Stimulated activated CD8-positive, alpha-beta memory T cell treated with anti-CD3 and anti-CD28 coated beads, Interleukin-7, amount 100 ng/mL, for 48 hours (primary cell): ENCODE results near the gene EXOC3.
A peak's percentile ranks its signal among the peaks of the same experiment; 100 is the strongest.

Source experiments
- DNase-seq, 2 donors: peaks; one replicate each; pipeline ENCODE4 v3.0.0-alpha.2; 2020; ENCODE audit warnings: low read depth in 1 of 2; ENCODE audit errors: extremely low read depth in 1 of 2

EXOC3 gene

DNA sequence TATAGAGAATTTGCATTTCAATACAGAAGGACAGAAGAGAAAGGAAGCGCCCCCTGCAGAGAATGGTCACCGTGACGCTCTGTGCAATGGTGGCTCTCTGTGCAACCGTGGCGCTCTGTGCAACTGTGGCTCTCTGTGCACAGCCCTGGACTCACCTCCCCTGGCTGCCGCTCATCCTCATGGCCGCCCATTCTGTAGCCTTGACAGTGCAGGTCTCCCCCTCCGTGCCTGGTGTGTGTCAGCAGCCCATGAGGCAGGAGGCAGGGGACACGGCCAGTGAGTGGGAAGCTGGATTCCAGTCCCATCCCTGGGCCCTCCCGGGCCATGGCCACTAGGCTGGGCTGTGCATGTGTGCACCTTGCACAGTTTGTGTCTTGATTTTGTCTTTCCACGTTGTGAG lies 12.0 kb downstream of the EXOC3 start:
- no peak for DNase-seq

GRCh38 chr5:455806-456205 lies 12.8 kb downstream of the EXOC3 start:
- no peak for DNase-seq

DNA sequence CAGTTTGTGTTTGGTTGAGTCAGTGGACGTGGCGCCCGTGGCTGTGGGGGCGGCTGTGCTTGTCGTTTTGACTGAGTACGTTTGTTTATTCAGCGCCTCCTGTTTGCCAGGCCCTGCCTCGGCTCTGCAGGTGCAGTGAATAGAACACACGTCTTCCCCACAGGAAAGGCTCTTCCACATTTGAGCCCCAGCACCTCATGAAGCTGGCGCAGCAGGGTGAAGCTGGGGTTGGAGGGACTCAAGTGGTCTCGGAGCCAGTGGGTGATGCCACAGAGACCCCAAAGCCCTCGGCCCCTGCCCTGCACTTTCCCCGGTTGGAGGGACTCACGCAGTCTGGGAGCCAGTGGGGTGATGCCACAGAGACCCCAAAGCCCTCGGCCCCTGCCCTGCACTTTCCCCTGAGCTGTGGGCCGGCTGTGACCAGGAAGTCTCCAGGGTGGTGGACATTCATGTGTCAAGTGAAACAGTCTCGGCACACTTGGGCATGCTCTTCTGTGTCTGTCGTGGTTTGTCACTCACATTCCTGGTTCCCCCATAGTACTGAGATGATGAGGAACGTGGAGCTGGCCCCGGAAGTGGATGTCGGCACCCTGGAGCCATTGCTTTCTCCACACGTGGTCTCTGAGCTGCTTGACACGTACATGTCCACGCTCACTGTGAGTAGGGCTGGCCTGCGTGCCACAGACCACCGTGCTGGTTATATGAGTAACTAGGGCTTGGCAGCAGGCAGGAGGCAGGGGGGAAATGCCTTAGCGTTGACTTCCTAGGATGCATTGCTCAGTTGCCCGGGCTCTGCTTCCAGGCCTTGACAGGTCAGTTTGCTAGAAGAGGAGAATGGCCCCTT lies 13.6 kb downstream of the EXOC3 start:
- DNase-seq: no peak

GRCh38 chr5:457195-457961 lies 14.4 kb downstream of the EXOC3 start:
- no peak for DNase-seq

DNA sequence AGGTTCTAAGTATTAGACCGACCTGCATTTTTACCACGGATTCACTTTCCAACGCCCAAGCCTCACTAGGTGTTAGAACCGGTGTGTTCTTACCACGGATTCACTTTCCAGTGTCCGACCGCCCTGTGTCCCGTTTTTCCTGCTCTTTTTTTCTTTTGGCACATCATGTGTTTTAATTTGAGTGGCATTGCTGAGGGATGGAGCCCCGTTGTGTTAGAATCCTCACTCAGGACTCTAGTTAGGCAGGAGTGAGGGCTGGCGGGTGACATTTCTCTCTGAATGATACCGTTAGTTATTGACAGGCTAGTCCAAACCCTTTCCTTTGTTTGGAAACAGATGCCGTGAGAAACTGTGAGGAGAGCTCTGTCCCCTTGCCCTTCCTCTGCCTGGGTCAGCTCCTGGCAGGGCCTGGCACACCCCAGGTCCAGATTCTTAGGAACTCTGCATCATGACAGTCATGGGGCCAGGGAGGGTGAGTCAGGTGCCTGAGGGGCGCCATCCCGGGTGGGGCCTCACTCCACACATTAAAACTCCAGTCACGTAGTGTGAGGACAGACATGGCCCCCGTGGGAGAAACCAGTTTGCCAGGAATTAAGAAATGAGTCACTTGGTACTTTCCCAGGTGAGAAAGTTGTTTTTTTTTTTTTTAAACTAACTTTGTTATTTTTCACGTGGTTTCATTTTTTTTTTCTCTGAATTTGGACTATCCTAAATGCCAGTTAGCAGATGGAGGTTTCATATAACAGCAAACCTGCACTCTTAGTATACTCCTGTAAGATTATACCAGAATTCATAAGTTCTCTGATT lies 15.8 kb downstream of the EXOC3 start:
- DNase-seq: peak; percentile 45 to 78

- no peak for DNase-seq
These were observed 16.7 kb downstream of the EXOC3 start for GRCh38 chr5:459562-460272.

DNA sequence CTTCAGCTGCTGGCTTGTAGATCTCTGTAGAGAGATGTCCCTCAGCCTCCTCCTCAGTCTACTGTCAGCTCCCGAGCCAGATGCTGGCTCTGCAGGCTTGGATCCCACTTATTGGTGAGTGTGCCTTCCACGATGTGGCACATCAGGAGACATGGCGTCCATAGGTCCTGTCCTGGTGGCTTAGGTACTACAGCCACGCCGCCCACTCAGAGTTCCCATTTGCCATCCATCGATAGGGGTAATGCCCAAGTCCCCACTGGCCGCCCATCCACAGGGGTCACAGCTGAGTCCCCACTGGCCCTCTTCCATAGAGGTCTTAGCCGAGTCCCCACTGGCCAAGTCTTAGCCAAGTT lies 17.3 kb downstream of the EXOC3 start:
- no peak for DNase-seq

- DNase-seq: no peak
These were observed 19.1 kb downstream of the EXOC3 start for GRCh38 chr5:462051-462481.

DNA sequence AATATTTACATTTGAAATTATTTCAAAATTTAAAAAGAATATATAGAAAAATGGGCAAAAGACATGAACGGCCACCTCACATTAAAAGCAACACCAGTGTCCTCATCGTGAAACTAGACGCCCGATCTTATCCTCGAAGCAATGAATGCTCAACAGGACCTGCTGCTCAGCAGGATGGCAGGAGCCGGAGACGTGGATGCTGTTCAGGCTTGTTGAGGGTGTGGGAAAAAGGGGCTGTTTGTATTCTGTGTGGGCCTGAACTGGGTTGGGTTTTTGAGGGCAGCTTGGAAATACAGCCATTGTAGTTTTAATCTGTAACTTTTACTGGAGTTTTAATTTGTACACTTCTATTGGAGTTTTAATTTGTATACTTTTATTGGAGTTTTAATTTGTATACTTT lies 20.3 kb downstream of the EXOC3 start:
- DNase-seq: no peak

DNA sequence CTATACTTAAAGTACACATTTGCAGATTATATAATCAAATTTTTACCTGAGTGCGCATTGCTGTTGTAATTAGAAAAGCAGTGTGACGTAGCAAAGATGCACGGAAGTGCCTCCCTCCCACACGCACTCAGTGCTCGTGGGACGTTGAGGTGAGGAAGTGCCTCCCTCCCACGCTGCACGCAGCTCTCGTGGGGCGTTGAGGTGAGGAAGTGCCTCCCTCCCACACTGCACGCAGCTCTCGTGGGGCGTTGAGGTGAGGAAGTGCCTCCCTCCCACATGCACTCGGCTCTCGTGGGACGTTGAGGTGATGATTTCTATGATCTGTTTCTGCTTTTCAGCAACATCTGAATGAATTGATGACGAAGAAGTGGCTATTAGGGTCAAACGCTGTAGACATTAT lies 21.0 kb downstream of the EXOC3 start:
- peak in 1 of 2 donors; percentile 51 for DNase-seq

DNA sequence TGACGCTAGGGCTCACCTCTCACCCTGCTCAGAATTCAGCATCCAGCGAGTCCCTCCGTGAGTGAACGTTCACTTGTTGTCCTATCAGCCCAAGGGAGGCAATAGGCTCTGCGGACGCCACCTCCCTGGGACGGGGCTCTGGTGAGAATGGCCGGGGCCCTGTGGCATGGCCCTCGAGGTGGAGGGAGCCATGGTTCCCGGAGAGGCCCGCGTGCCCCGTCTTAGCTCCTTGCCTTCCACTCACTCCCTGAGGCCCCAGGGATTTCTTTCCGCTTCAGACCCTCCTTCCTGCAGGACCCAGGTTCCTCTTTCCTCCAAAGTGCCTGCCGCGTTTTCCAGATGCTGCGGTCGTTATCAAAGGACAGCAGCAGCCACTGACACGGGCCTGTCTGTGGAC lies 21.5 kb downstream of the EXOC3 start:
- no peak for DNase-seq

DNA sequence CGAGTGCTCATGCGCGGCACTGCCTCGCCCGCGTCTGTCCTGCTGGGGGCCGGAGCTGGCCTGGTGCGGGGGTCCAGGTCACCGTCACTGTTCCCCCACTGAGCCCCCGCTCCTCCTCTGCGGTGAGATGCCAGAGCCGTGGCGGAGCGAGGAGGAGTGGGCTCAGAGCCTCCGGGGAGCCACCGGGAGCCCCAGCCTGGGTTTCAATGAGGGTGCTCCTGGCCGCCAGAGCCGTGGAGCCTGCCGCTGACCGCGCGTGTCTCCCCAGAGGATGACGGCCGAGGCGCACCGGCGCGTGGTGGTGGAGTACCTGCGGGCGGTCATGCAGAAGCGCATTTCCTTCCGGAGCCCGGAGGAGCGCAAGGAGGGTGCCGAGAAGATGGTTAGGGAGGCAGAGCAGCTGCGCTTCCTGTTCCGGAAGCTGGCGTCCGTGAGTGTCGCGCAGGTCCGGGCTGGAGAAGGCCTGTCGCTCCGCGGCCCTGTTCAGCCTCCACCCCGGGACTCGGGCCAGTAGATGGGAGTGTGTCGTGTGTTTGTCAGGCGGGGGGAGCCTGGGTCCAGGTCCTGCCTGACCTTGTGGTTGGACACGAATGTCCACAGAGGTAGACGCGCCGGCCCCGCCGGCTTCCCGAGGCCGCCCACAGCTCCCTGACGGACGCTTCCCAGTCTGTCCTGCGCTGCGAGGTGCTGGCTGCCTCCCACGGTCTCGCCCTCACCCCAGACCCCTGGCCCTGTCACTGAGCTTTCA lies 22.0 kb downstream of the EXOC3 start:
- DNase-seq: no peak

GRCh38 chr5:465591-466403 lies 22.8 kb downstream of the EXOC3 start:
- no peak for DNase-seq

GRCh38 chr5:466661-467310 lies 23.8 kb downstream of the EXOC3 start:
- DNase-seq: no peak

DNA sequence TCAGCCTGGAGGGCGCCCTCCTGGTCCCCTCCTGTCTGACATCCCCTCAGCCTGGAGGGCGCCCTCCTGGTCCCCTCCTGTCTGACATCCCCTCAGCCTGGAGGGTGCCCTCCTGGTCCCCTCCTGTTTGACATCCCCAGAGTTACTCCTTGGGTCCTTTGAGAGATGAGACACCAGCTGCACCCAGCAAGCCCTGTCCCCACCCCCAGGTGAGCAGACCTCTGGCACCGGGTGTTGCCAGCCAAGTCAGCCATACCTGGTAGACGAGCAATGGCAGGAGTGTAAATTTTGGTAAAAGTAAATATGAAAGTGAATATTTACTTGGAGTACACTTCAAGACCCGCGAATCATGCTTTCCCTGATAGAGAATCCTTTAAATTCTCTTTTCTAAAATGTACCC lies 25.4 kb downstream of the EXOC3 start:
- no peak for DNase-seq

DNA sequence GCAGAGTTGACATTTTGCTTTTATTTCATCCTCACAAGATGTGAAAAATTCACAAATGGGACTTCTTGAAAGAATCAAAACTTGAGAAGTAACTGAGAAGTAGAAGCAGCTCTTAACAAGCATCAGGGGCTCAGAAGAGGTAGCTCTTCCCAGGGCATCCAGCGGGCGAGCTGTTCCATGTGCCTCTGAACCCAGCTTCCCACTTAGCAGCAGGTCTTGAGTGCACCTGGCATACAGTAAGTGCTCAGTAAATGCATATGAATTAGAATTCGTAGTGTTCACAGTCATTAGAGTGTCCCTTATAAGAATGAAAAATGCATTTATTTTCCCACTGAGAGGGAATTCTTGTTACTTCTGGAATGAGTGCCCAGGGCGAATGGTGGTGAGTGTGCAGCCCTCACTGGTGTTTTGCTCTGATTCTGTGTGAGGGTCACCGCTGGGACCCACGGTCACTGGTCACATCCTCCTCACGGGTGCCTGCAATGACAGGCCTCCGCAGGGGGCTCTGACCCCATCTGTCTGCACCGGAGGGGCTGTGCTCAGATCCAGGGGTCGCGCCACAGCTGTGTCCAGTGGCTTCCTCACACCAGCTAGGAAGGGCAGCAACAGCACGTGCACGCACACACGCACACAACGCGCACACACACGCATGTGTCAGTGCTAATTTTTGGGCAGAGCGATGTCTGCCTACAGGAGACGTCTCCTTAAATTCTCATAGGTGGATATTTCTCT lies 26.9 kb downstream of the EXOC3 start:
- DNase-seq: no peak

GRCh38 chr5:470961-471749 lies 28.2 kb downstream of the EXOC3 start:
- DNase-seq: no peak

- DNase-seq: no peak
These were observed 28.7 kb downstream of the EXOC3 start for GRCh38 chr5:471750-472058.
